Mammary epithelial cell (primary cell): ENCODE data around the gene GANAB.

Source experiments
- EZH2 ChIP-seq: IDR thresholded peaks from 2 replicates; pipeline ENCODE4 v1.6.1; 2012; ENCODE audit warnings: low read length, inconsistent platforms, borderline replicate concordance
- TF ChIP-seq, protein P1 (sequence below), 2 donors: IDR thresholded peaks in 1 of 2; conservative IDR thresholded peaks in 1 of 2; 2 replicates each; pipeline ENCODE4 v1.5.1; 2011 to 2012; ENCODE audit warnings: inconsistent platforms in 2 of 2, low read length in 2 of 2, mild to moderate bottlenecking in 2 of 2, control low read depth in 1 of 2, low read depth in 1 of 2; ENCODE audit not compliant: insufficient read depth in 1 of 2; ENCODE audit errors: extremely low read depth in 1 of 2

DNA sequence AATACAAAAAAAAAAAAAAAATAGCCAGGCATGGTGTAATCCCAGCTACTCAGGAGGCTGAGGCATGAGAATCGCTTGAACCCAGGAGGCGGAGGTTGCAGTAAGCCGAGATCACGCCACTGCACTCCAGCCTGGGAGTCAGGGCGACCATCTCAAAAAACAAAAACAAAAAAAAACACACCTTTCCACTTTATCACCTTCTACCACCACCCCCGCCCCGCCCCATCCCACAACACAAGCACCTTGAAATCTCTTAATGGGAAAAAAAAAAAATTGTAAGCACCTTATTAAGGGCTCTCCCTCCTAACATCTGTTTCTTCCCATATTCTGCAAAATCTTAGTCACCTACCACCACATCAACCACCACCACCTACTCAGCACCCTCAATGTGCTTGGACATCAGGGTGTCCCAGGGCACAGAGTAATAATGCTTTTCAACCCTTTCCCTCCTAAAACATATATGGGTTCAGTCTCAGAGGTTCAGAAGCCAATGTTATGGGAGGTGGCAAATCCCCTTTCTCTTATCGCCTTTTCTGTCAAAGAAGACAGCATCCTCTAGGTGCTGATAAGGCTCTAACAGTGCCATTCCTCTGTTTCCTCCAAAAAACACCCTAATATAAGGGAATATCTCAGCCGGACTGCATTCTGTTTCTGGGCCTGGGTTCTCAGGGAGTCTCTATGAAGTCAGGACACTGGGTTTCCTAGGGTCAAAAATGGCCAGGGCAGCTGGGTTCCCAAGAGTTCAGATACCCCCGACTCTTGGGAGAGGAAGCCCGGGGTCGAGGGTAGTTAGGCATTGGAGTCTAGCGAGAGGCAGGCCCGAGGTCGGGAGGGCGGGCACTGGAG is 6.0 kb upstream of the GANAB start:
- TF ChIP-seq, protein P1, sequence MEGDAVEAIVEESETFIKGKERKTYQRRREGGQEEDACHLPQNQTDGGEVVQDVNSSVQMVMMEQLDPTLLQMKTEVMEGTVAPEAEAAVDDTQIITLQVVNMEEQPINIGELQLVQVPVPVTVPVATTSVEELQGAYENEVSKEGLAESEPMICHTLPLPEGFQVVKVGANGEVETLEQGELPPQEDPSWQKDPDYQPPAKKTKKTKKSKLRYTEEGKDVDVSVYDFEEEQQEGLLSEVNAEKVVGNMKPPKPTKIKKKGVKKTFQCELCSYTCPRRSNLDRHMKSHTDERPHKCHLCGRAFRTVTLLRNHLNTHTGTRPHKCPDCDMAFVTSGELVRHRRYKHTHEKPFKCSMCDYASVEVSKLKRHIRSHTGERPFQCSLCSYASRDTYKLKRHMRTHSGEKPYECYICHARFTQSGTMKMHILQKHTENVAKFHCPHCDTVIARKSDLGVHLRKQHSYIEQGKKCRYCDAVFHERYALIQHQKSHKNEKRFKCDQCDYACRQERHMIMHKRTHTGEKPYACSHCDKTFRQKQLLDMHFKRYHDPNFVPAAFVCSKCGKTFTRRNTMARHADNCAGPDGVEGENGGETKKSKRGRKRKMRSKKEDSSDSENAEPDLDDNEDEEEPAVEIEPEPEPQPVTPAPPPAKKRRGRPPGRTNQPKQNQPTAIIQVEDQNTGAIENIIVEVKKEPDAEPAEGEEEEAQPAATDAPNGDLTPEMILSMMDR (conservative IDR thresholded peaks at IDR 0.05 in 1 of 2, IDR thresholded peaks at IDR 0.05 in 1 of 2; ENCODE audit: extremely low read depth in 1 of 2, insufficient read depth in 1 of 2, low read depth in 1 of 2, low read length in 2 of 2) = no peak
- TF ChIP-seq EZH2 = no peak
